ENCODE results near the gene TCP11L1. TPM values are rescaled to one million over a fixed set of nuclear protein-coding genes. Genes with fewer than 3 reads are reported as not detected.
"Not testable (repeated sequence)": the region's sequence is repeated elsewhere in the genome, so short reads cannot be mapped to it uniquely, and the experiment has no call there.

TCP11L1 gene
- total RNA-seq, 1 donor from 2014 or later = 20.2 TPM

- Mint-ChIP-seq H3K4me3 (ENCODE audit: low read depth) (no peak overlapping the region), H3K9me3 (ENCODE audit: low read depth) (no peaks in the 10 kb centered on the region), H3K27me3 (peaks cover 8% of the 10 kb centered on the region), H3K36me3 (ENCODE audit: insufficient read depth) (no peaks in the 10 kb centered on the region), H3K27ac (no peak overlapping the region), H3K4me1 (ENCODE audit: low read depth) (peaks cover 8% of the 10 kb centered on the region)
- no peak for TF ChIP-seq CTCF (IDR thresholded peaks at IDR 0.05; ENCODE audit: unreplicated experiment)
- no peak for DNase-seq (ENCODE audit: low spot score, unreplicated experiment)
These were observed 10.8 kb upstream of the TCP11L1 start for GRCh38 chr11:33028537-33028914.

GRCh38 chr11:33029218-33029617 lies 10.2 kb upstream of the TCP11L1 start:
- H3K36me3 Mint-ChIP-seq (ENCODE audit: insufficient read depth); H3K27me3 Mint-ChIP-seq; H3K9me3 Mint-ChIP-seq (ENCODE audit: low read depth); H3K4me3 Mint-ChIP-seq (ENCODE audit: low read depth); DNase-seq (ENCODE audit: low spot score, unreplicated experiment); H3K4me1 Mint-ChIP-seq (ENCODE audit: low read depth); H3K27ac Mint-ChIP-seq: not testable (repeated sequence)

GRCh38 chr11:33033493-33033892 lies 5.9 kb upstream of the TCP11L1 start:
- H3K27ac Mint-ChIP-seq = no peak overlapping the region
- no peak for DNase-seq (ENCODE audit: low spot score, unreplicated experiment)

GRCh38 chr11:33035011-33035410 lies 4.4 kb upstream of the TCP11L1 start:
- Mint-ChIP-seq H3K4me3 (ENCODE audit: low read depth) (no peak overlapping the region), H3K27ac (no peak overlapping the region), H3K4me1 (ENCODE audit: low read depth) (peaks cover 8% of the 10 kb centered on the region), H3K36me3 (ENCODE audit: insufficient read depth) (no peaks in the 10 kb centered on the region), H3K27me3 (no peaks in the 10 kb centered on the region), H3K9me3 (ENCODE audit: low read depth) (no peaks in the 10 kb centered on the region)
- DNase-seq (ENCODE audit: low spot score, unreplicated experiment) = no peak
- no peak for TF ChIP-seq CTCF (IDR thresholded peaks at IDR 0.05; ENCODE audit: unreplicated experiment)

More at GRCh38 chr11:33033493-33033892, 5.9 kb upstream of the TCP11L1 start:
- H3K36me3 Mint-ChIP-seq (ENCODE audit: insufficient read depth) = no peaks in the 10 kb centered on the region
- no peaks in the 10 kb centered on the region for H3K27me3 Mint-ChIP-seq
- H3K9me3 Mint-ChIP-seq (ENCODE audit: low read depth) = no peaks in the 10 kb centered on the region
- TF ChIP-seq CTCF (IDR thresholded peaks at IDR 0.05; ENCODE audit: unreplicated experiment) = no peak
- H3K4me3 Mint-ChIP-seq (ENCODE audit: low read depth) = no peak overlapping the region
- peaks cover 8% of the 10 kb centered on the region for H3K4me1 Mint-ChIP-seq (ENCODE audit: low read depth)

GRCh38 chr11:33040033-33040861 lies 875 bp downstream of the TCP11L1 start:
- DNase-seq (ENCODE audit: low spot score, unreplicated experiment) = no peak
- no peaks in the 10 kb centered on the region for H3K27me3 Mint-ChIP-seq
- peaks cover 2% of the 10 kb centered on the region for H3K36me3 Mint-ChIP-seq (ENCODE audit: insufficient read depth)
- peaks cover 10% of the 10 kb centered on the region for H3K4me1 Mint-ChIP-seq (ENCODE audit: low read depth)
- no peak for TF ChIP-seq CTCF (IDR thresholded peaks at IDR 0.05; ENCODE audit: unreplicated experiment)
- peak overlapping the region; percentile 91 for H3K4me3 Mint-ChIP-seq (ENCODE audit: low read depth)
- H3K27ac Mint-ChIP-seq = peak overlapping the region; percentile 88
- H3K9me3 Mint-ChIP-seq (ENCODE audit: low read depth) = no peaks in the 10 kb centered on the region

All from progenitor cell of endocrine pancreas (in vitro differentiated cells).